Loucy (cell line): ENCODE results near the gene CCDC149.

Experiments used
- H2AFZ ChIP-seq: fragments of 200-600 bp; sonication (generic); 2 replicates; pipeline ENCODE4 v1.6.0; 2016; ENCODE audit warnings: antibody characterized with exemption, mild to moderate bottlenecking, low read length, moderate library complexity
- H3F3A ChIP-seq: fragments of 200-600 bp; 2 replicates; pipeline ENCODE4 v1.6.0; 2016; ENCODE audit warnings: antibody characterized with exemption, low read depth, mild to moderate bottlenecking
- H3K27me3 ChIP-seq: fragments of 200-600 bp; sonication (generic); 2 replicates; pipeline ENCODE4 v1.6.1; 2014; ENCODE audit warnings: low read length, mild to moderate bottlenecking; ENCODE audit not compliant: insufficient read depth, poor library complexity, severe bottlenecking
- H3K36me3 ChIP-seq: fragments of 200-600 bp; sonication (generic); 2 replicates; pipeline ENCODE4 v1.6.1; 2016; ENCODE audit warnings: low read length; ENCODE audit not compliant: insufficient read depth
- H3K4me1 ChIP-seq: fragments of 200-600 bp; sonication (generic); 2 replicates; pipeline ENCODE4 v1.5.1; 2014; ENCODE audit warnings: low read length, mild to moderate bottlenecking; ENCODE audit not compliant: insufficient read depth, poor library complexity, severe bottlenecking
- H3K4me2 ChIP-seq: fragments of 200-600 bp; sonication (generic); 2 replicates; pipeline ENCODE4 v1.6.0; 2014; ENCODE audit warnings: antibody characterized with exemption, low read length, low read depth, mild to moderate bottlenecking; ENCODE audit not compliant: poor library complexity, severe bottlenecking
- H3K4me3 ChIP-seq: fragments of 200-600 bp; sonication (generic); 2 replicates; pipeline ENCODE4 v1.5.1; 2014; ENCODE audit warnings: low read length, mild to moderate bottlenecking, mixed read lengths; ENCODE audit not compliant: poor library complexity, severe bottlenecking
- H3K79me2 ChIP-seq: fragments of 200-600 bp; sonication (generic); 2 replicates; pipeline ENCODE4 v1.6.1; 2014; ENCODE audit warnings: low read length; ENCODE audit not compliant: insufficient read depth
- H3K9ac ChIP-seq: fragments of 200-600 bp; sonication (generic); 2 replicates; pipeline ENCODE4 v1.6.0; 2014; ENCODE audit warnings: mild to moderate bottlenecking, low read depth, low read length, moderate library complexity; ENCODE audit not compliant: poor library complexity, severe bottlenecking
- H3K9me2 ChIP-seq: fragments of 200-600 bp; sonication (generic); replicated peaks from 2 replicates; pipeline ENCODE4 v1.6.1; 2016; ENCODE audit warnings: low read depth, low read length, mixed read lengths
- H3K9me3 ChIP-seq: fragments of 200-600 bp; sonication (generic); 2 replicates; pipeline ENCODE4 v1.6.1; 2014; ENCODE audit warnings: mild to moderate bottlenecking, antibody characterized with exemption, low read length, low read depth; ENCODE audit not compliant: insufficient read depth
- H4K20me1 ChIP-seq: fragments of 200-600 bp; sonication (generic); 2 replicates; pipeline ENCODE4 v1.6.0; 2014; ENCODE audit warnings: antibody characterized with exemption, low read length, mild to moderate bottlenecking; ENCODE audit not compliant: insufficient read depth, poor library complexity, severe bottlenecking
- CTCF ChIP-seq: fragments of 200-600 bp; sonication (generic); conservative IDR thresholded peaks from 2 replicates; pipeline ENCODE4 v1.5.1; 2014; ENCODE audit warnings: mild to moderate bottlenecking, antibody characterized with exemption, low read length
- EZH2phosphoT487 ChIP-seq: fragments of 200-600 bp; IDR thresholded peaks from 2 replicates; pipeline ENCODE4 v1.6.1; 2018; ENCODE audit warnings: antibody characterized with exemption, mild to moderate bottlenecking, moderate library complexity, borderline replicate concordance

CCDC149 gene

GRCh38 chr4:24798036-24798610 lies 114.7 kb downstream of the CCDC149 start:
- TF ChIP-seq CTCF (no peak), EZH2phosphoT487 (no peak)
- H4K20me1 ChIP-seq: no peaks in the 10 kb centered on the region
- H3K4me3 ChIP-seq: no peak overlapping the region
- H3K4me1 ChIP-seq: no peaks in the 10 kb centered on the region
- no peaks in the 10 kb centered on the region for H3K36me3 ChIP-seq
- H3F3A ChIP-seq: no peaks in the 10 kb centered on the region
- no peaks in the 10 kb centered on the region for H3K27me3 ChIP-seq
- H3K79me2 ChIP-seq: no peaks in the 10 kb centered on the region
- no peak overlapping the region for H2AFZ ChIP-seq
- H3K9ac ChIP-seq: no peak overlapping the region
- no peaks in the 10 kb centered on the region for H3K9me2 ChIP-seq
- no peak overlapping the region for H3K4me2 ChIP-seq
- no peaks in the 10 kb centered on the region for H3K9me3 ChIP-seq

GRCh38 chr4:24796620-24797019 lies 116.2 kb downstream of the CCDC149 start:
- no peaks in the 10 kb centered on the region for H4K20me1 ChIP-seq
- no peak overlapping the region for H2AFZ ChIP-seq
- H3K36me3 ChIP-seq: no peaks in the 10 kb centered on the region
- H3K4me2 ChIP-seq: no peak overlapping the region
- no peaks in the 10 kb centered on the region for H3K4me1 ChIP-seq
- H3K9ac ChIP-seq: no peak overlapping the region
- H3K27me3 ChIP-seq: no peaks in the 10 kb centered on the region
- no peaks in the 10 kb centered on the region for H3K79me2 ChIP-seq
- no peaks in the 10 kb centered on the region for H3K9me2 ChIP-seq
- TF ChIP-seq EZH2phosphoT487: no peak
- TF ChIP-seq CTCF: no peak
- H3K9me3 ChIP-seq: peaks cover 4% of the 10 kb centered on the region; the same call in 1 of the 2 replicates
- H3F3A ChIP-seq: no peaks in the 10 kb centered on the region
- no peak overlapping the region for H3K4me3 ChIP-seq

- Histone ChIP-seq H4K20me1 (no peaks in the 10 kb centered on the region), H3K4me2 (no peak overlapping the region), H3K9me3 (peaks cover 4% of the 10 kb centered on the region; the same call in 1 of the 2 replicates), H3K4me1 (no peaks in the 10 kb centered on the region), H3K9ac (no peak overlapping the region), H3F3A (no peaks in the 10 kb centered on the region), H2AFZ (no peak overlapping the region), H3K79me2 (no peaks in the 10 kb centered on the region), H3K4me3 (no peak overlapping the region), H3K27me3 (no peaks in the 10 kb centered on the region), H3K36me3 (no peaks in the 10 kb centered on the region), H3K9me2 (no peaks in the 10 kb centered on the region)
- TF ChIP-seq CTCF (no peak), EZH2phosphoT487 (no peak)
These were observed 117.0 kb downstream of the CCDC149 start for GRCh38 chr4:24795666-24796381.
